PC-9 (cell line): ENCODE results near the gene FRZB. TPM values are rescaled to one million over a fixed set of nuclear protein-coding genes. Genes with fewer than 3 reads are reported as not detected.
"Not testable (repeated sequence)": the region's sequence is repeated elsewhere in the genome, so short reads cannot be mapped to it uniquely, and the experiment has no call there.

Experiments used
- BruUV-seq: library from RNA; stranded (reverse); fragments of 400-500 nt; replicated peaks from 2 replicates; lab custom pipeline; 2021; lab: Mats Ljungman, UMichigan
- CTCF ChIA-PET: fragments of 300-600 bp; sonication (Branson Sonifier 250); formaldehyde crosslinking; loops from one replicate; lab custom pipeline; 2022; ENCODE audit warnings: antibody characterized with exemption; lab: Charles Lee
- POLR2A ChIA-PET: fragments of 300-600 bp; sonication (Branson Sonifier 250); formaldehyde crosslinking; loops from one replicate; lab custom pipeline; 2022; ENCODE audit warnings: antibody characterized with exemption; ENCODE audit not compliant: unreplicated experiment; lab: Charles Lee
- DNase-seq, 2 experiments: peaks; one replicate each; pipeline versions ENCODE4 v3.0.0 to v3.0.0-alpha.2; 2015 to 2022; ENCODE audit warnings: mixed read lengths in 1 of 2
- H2AFZ ChIP-seq: fragments of 200-600 bp; sonication (generic); 2 replicates; pipeline ENCODE4 v1.8.1; 2017; ENCODE audit warnings: antibody characterized with exemption
- H3F3A ChIP-seq: fragments of 200-600 bp; sonication (generic); 2 replicates; pipeline ENCODE4 v1.8.1; 2017; ENCODE audit warnings: antibody characterized with exemption, mild to moderate bottlenecking, low read depth; ENCODE audit not compliant: insufficient read depth
- H3K27ac ChIP-seq: fragments of 200-600 bp; sonication (generic); 2 replicates; pipeline ENCODE4 v1.6.1; 2016; ENCODE audit warnings: mixed run types
- H3K27me3 ChIP-seq: fragments of 200-600 bp; sonication (generic); 2 replicates; pipeline ENCODE4 v1.6.1; 2016; ENCODE audit warnings: low read depth, mixed run types; ENCODE audit not compliant: insufficient read depth
- H3K36me3 ChIP-seq: fragments of 200-600 bp; sonication (generic); 2 replicates; pipeline ENCODE4 v1.6.1; 2016; ENCODE audit warnings: low read depth, mixed run types
- H3K4me1 ChIP-seq: fragments of 200-600 bp; sonication (generic); replicated peaks from 2 replicates; pipeline ENCODE4 v1.6.1; 2016; ENCODE audit warnings: mixed run types; ENCODE audit not compliant: insufficient read depth
- H3K4me2 ChIP-seq: fragments of 200-600 bp; sonication (generic); 2 replicates; pipeline ENCODE4 v1.6.1; 2017; ENCODE audit warnings: mixed run types
- H3K4me3 ChIP-seq: fragments of 200-600 bp; sonication (generic); 2 replicates; pipeline ENCODE4 v1.6.1; 2016; ENCODE audit warnings: mixed run types
- H3K79me2 ChIP-seq: fragments of 200-600 bp; sonication (generic); 2 replicates; pipeline ENCODE4 v1.6.1; 2017; ENCODE audit warnings: low read depth, mixed run types
- H3K9me2 ChIP-seq: fragments of 200-600 bp; sonication (generic); 2 replicates; pipeline ENCODE4 v1.8.1; 2017; ENCODE audit warnings: mild to moderate bottlenecking; ENCODE audit not compliant: insufficient read depth
- H3K9me3 ChIP-seq: fragments of 200-600 bp; sonication (generic); 2 replicates; pipeline ENCODE4 v1.8.1; 2016; ENCODE audit warnings: low read depth; ENCODE audit not compliant: insufficient read depth
- H4K20me1 ChIP-seq: fragments of 200-600 bp; sonication (generic); 2 replicates; pipeline ENCODE4 v1.8.1; 2017; ENCODE audit not compliant: insufficient read depth
- EZH2 ChIP-seq: fragments of 200-600 bp; sonication (generic); IDR thresholded peaks from 2 replicates; pipeline ENCODE4 v1.8.0; 2017; ENCODE audit warnings: antibody characterized with exemption, low read depth
- intact Hi-C: fragments of 100-400 bp; cut with micrococcal nuclease; formaldehyde crosslinking; loops from one replicate; pipeline ENCODE4 v1.10.0; 2022; ENCODE audit not compliant: unreplicated experiment
- total RNA-seq: library from RNA; stranded (reverse); gene quantifications from 2 replicates; pipeline ENCODE4 v1.2.3, GENCODE V29; 2021
- TF ChIP-seq, protein P1 (sequence below): fragments of 200-600 bp; sonication (generic); conservative IDR thresholded peaks from 2 replicates; pipeline ENCODE4 v1.6.1; 2017; ENCODE audit warnings: mixed run types, antibody characterized with exemption, mild to moderate bottlenecking, moderate library complexity

FRZB gene
- total RNA-seq, 1 experiment from 2014 or later, result 0.15 TPM

DNA sequence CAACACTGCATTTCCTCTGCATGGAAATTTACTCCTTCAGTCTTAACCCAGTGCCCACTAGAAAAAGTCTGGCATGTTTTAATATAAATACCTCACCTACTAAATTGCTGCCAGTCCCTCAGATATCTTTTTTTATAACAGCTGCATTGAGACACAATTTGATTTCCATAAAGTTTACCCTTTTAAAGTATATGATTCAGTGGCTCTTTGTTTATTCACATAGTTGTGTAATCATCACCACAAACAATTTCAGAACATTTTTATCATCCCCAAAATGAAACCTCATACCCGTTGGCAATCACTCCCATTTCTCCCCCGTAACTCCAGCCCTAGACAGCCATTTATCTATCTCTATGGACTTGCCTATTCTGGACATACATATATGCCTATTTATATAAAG is 17.0 kb upstream of the FRZB start:
- no peaks in the 10 kb centered on the region for H3K9me3 ChIP-seq
- CTCF ChIA-PET, result interaction anchor here (0.5 kb wide), 1 partner anchor 234 kb away, joined by 6 read pairs; no protein-coding TSS in a partner anchor
- H3K36me3 ChIP-seq, result no peaks in the 10 kb centered on the region
- no peaks in the 10 kb centered on the region for H4K20me1 ChIP-seq
- no TSS peak for BruUV-seq
- no peaks in the 10 kb centered on the region for H3F3A ChIP-seq
- H3K4me3 ChIP-seq, result no peak overlapping the region
- intact Hi-C loops, result no loop called here
- POLR2A ChIA-PET, result no interaction called here
- H2AFZ ChIP-seq, result no peak overlapping the region
- TF ChIP-seq EZH2, result no peak
- TF ChIP-seq, protein P1, sequence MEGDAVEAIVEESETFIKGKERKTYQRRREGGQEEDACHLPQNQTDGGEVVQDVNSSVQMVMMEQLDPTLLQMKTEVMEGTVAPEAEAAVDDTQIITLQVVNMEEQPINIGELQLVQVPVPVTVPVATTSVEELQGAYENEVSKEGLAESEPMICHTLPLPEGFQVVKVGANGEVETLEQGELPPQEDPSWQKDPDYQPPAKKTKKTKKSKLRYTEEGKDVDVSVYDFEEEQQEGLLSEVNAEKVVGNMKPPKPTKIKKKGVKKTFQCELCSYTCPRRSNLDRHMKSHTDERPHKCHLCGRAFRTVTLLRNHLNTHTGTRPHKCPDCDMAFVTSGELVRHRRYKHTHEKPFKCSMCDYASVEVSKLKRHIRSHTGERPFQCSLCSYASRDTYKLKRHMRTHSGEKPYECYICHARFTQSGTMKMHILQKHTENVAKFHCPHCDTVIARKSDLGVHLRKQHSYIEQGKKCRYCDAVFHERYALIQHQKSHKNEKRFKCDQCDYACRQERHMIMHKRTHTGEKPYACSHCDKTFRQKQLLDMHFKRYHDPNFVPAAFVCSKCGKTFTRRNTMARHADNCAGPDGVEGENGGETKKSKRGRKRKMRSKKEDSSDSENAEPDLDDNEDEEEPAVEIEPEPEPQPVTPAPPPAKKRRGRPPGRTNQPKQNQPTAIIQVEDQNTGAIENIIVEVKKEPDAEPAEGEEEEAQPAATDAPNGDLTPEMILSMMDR, result no peak
- H3K79me2 ChIP-seq, result no peaks in the 10 kb centered on the region
- H3K27me3 ChIP-seq, result no peaks in the 10 kb centered on the region
- DNase-seq, result no peak
- no peak overlapping the region for H3K4me2 ChIP-seq
- H3K4me1 ChIP-seq, result no peaks in the 10 kb centered on the region
- no peak overlapping the region for H3K27ac ChIP-seq
- H3K9me2 ChIP-seq, result no peaks in the 10 kb centered on the region

GRCh38 chr2:182880100-182880499 is 13.7 kb upstream of the FRZB start:
- POLR2A ChIA-PET, H3K79me2 ChIP-seq, CTCF ChIA-PET, DNase-seq, H2AFZ ChIP-seq, H3K27ac ChIP-seq, H3F3A ChIP-seq, H3K27me3 ChIP-seq, H4K20me1 ChIP-seq, H3K9me2 ChIP-seq, H3K4me1 ChIP-seq, H3K4me3 ChIP-seq, H3K9me3 ChIP-seq, intact Hi-C loops, H3K36me3 ChIP-seq, BruUV-seq, H3K4me2 ChIP-seq: not testable (repeated sequence)

DNA sequence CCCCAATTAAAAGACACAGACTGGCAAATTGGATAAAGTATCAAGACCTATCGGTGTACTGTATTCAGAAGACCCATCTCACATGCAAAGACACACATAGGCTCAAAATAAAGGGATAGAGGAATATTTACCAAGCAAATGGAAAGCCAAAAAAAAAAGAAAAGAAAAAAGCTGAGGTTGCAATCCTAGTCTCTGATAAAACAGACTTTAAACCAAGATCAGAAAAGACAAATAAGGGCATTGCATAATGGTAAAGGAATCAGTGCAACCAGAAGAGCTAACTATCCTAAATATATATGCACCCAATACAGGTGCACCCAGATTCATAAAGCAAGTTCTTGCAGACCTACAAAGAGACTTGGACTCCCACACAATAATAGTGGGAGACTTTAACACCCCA is 10.2 kb upstream of the FRZB start:
- CTCF ChIA-PET, BruUV-seq: not testable (repeated sequence)

GRCh38 chr2:182870227-182870626 is 3.8 kb upstream of the FRZB start:
- Histone ChIP-seq H2AFZ (no peak overlapping the region), H3K27ac (no peak overlapping the region), H3K4me1 (no peaks in the 10 kb centered on the region), H4K20me1 (no peaks in the 10 kb centered on the region), H3K79me2 (no peaks in the 10 kb centered on the region), H3K27me3 (no peaks in the 10 kb centered on the region), H3K9me3 (peaks cover 3% of the 10 kb centered on the region; the same call in 1 of the 2 replicates), H3K9me2 (0 out of 2 replicates have a peak, but pooled peaks cover 4% of the 10 kb centered on the region), H3F3A (no peaks in the 10 kb centered on the region), H3K4me3 (no peak overlapping the region), H3K36me3 (no peaks in the 10 kb centered on the region), H3K4me2 (no peak overlapping the region)
- DNase-seq, result no peak
- intact Hi-C loops, result no loop called here
- POLR2A ChIA-PET, result no interaction called here
- TF ChIP-seq, protein P1, result peak; percentile 66
- no peak for TF ChIP-seq EZH2
- CTCF ChIA-PET, result no interaction called here
- BruUV-seq, result no TSS peak

More for the DNA sequence above, 10.2 kb upstream of the FRZB start:
- DNase-seq, H3K4me1 ChIP-seq, H3K9me3 ChIP-seq, H4K20me1 ChIP-seq, H3K79me2 ChIP-seq, intact Hi-C loops, H2AFZ ChIP-seq, POLR2A ChIA-PET, H3K27me3 ChIP-seq, H3K9me2 ChIP-seq, H3K4me2 ChIP-seq, H3K4me3 ChIP-seq, H3K27ac ChIP-seq, H3F3A ChIP-seq, H3K36me3 ChIP-seq: not testable (repeated sequence)
